Stimulated activated CD4-positive, alpha-beta T cell treated with anti-CD3 and anti-CD28 coated beads, Interleukin-1b, Interleukin-23, amount 100 ng/mL, for 48 hours (primary cell): ENCODE measurements around the gene DMRTC1.
"Not testable (repeated sequence)": the region's sequence is repeated elsewhere in the genome, so short reads cannot be mapped to it uniquely, and the experiment has no call there.

Experiments used
- DNase-seq: peaks from one replicate; pipeline ENCODE4 v3.0.0-alpha.2; 2020

DMRTC1 gene, protein sequence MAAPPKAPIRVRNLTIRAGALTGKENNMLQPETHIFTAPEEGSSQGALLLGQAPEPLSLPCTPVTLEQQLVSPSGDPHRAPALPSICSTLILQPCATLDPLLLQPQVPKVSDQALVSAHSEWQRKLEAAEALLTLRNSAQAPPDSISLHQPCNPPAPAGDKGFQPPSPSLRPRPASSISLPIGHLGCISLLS

DNA sequence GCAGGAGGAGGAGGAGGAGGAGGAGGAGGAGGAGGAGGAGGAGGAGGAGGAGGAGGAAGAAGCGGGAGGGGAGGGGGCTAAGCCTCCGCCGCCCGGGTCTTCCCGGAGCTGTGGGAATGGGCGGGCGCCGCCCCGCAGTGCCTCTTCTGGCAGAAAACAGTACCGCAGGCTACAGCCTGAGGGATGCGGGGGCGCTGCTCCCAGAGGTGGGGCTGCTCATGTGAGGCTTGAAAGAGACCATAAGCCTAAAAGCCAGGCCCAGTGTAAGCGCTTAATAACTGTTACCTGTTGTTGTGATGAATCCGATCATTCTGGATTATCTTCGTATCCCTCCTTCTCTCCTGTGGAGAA, at the start of gene DMRTC1:
TSS of gene DMRTC1 (minus strand) at position 19 of the 351 bp plus-strand sequence. CDS start 68,143 bp downstream, outside the sequence.
- DNase-seq = not testable (repeated sequence)

DNA sequence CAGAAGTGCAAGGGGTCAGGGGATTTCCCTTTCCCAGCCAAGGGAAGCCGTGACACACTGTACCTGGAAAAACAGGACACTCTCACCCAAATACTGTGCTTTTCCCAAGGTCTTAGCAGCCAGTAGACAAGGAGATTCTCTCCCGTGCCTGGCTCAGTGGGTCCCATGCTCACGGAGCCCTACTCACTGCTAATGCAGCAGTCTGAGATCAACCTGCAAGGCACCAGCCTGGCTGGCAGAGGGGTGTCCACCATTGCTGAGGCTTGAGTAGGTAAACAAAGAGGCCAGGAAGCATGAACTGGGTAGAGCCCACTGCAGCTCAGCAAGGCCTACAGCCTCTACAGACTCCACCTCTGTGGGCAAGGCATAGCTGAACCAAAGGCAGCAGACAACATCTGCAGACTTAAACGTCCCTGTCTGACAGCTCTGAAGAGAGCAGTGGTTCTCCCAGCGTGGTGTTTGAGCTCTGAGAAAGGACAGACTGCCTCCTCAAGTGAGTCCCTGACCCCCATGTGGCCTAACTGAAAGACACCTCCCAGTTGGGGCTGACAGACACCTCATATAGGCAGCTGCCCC, 37.3 kb upstream of the DMRTC1 start:
- not testable (repeated sequence) for DNase-seq

DNA sequence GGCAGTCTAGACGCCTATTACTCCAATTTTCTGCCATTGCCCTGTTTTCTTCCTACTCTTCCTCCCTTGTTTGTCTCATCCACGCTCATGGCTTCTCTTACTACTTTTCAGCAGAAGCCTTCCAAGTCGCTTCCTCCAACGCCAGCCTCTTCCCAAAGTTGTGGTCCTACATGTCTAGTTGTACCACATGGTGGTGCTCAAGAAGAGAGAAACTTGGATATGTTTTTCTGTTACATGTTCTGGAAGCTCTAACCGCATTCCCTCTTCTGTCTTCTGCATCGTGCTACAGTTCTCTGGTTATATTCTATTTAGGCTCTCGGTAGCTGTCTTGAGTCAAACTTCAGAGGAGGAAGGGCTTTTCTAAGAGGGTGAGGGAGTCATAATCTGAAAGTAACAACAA, 31.2 kb upstream of the DMRTC1 start:
- DNase-seq = not testable (repeated sequence)

DNA sequence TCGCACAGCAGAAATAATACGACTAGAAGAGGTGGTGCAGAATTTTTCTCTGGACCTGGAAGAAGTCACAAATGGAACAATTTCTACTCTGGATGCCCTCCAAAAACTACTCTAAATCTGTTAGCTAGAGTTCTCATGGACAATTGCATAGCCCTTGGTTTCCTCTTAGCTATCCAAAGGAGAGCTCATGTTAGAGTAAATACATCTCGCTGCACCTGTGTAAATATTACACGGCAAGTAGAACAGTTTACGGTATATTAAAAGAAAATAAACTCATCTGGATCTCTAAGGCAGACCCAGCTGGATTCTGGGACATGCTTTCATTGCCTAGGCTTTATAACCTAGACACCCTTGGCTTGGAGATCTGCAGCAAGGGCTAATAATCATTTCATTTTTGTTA, 28.2 kb upstream of the DMRTC1 start:
- not testable (repeated sequence) for DNase-seq

DNA sequence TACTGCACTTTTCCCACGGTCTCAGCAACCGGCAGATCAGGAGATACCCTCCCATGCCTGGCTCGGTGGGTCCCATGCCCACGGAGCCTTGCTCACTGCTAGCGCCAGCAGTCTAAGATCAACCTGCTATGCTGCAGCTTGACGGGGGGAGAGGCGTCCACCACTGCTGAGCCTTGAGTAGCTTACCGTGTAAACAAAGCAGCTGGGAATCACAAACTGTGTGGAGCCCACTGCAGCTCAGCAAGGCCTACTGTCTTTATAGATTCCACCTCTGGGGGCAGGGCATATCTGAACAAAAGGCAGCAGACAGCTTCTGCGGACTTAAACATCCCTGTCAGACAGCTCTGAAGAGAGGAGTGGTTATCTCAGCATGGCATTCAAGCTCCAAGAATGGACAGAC, 16.3 kb upstream of the DMRTC1 start:
- not testable (repeated sequence) for DNase-seq

DNA sequence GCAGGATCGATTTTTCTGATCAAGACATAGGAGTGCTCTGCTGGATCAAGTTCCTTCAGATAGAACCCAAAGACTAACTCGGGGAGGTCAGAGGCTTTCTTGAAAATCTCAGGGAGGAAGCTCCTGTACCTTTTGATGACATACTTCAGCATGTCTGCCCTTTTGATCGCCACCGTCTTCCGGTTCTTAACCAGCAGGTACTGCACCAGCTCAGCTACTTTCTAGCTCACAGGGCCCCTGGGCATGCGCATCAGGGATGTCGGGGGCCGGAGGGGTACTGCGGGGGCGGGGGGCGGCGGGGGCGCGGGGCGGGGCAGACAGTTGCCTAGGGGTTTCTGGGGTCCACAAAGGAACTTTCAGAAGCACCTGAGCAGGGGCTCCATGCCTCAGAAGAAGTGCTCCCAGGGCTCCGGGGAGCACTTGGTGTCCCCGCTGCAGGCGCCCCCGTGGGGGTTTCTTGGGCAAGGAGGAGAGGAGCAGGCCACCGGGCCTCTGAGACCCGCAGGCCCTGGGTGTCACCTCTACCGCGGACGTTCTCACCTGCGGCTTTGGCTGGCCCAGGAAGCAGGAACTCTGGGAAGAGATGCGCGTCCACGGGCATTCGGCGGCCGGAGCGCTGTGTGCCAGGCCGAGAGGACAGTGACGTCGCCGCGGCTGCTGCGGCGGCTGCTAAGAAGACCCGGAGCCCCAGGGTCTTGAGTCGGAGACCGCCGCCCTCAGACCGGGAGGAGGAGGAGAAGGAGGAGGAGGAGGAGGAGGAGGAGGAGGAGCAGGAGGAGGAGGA, 410 bp downstream of the DMRTC1 start:
- DNase-seq = not testable (repeated sequence)

DNA sequence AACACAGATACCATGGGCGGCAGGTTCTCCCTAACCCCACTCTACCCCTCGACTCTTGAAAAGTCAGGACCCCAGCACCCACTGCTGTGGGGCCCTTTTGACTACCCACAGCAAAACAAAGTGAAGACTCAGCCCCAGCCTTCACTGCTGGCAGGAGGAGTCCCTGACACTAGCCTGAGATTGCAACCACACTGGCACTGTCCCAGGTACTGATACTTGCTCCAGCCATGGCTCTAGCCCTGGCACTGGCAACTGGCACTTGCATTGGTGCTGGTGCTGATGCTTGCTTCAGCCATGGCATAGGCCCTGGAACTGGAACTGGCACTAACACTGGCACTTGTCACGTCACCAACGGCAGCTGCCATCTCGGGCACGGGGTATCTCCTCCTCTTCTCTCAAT, 1.4 kb downstream of the DMRTC1 start:
- DNase-seq = not testable (repeated sequence)

DNA sequence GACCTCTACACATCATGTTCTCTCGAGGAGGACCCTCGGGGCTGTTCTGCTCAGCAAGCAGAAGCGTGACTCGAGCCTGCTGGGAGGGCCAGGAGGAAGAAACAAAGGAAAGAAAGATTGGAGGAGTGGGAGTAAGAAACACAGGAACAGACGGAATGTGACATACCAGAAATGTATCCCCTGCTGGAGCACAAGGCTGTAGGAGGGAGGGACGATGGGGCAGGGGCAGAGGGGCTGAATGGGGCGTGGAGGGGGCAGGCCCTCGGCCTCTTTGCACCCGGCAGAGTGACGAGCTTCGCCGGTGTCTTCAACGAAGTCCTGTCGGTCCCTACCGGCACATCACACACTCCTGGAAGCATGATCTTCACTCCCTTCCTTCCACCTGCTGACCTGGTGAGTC, 5.7 kb downstream of the DMRTC1 start, which contains the start of gene FAM236A:
TSS of gene FAM236A (plus strand) at position 301 of the 400 bp plus-strand sequence. CDS start at position 358, 57 bp downstream.
- not testable (repeated sequence) for DNase-seq

DNA sequence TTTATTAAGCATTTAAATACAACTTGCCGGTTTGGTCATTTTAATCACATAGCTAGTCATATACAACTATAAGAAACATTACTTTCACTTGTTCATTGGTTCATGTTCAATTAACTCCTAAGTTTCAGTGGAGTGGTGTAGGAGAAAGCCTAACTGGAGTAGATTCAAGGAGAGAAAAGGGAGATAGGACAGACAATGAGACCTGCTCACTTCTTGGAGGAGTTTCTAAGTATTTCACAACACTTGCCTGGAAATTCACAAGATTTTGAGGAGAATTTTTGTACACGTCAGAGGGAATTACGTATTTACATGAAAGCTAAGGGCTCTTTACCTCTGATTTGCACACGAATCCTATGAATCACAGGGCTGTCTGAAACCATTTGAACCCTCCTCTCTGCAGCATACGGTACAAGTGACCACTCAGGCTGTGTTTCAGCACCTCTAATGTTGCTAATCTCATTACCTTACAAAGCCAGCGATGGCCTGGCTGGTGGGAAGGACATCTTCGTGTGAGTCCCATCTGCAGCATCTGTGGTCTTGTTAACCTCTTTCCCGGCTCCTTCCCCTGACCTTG, 6.7 kb downstream of the DMRTC1 start:
- DNase-seq = not testable (repeated sequence)

DNA sequence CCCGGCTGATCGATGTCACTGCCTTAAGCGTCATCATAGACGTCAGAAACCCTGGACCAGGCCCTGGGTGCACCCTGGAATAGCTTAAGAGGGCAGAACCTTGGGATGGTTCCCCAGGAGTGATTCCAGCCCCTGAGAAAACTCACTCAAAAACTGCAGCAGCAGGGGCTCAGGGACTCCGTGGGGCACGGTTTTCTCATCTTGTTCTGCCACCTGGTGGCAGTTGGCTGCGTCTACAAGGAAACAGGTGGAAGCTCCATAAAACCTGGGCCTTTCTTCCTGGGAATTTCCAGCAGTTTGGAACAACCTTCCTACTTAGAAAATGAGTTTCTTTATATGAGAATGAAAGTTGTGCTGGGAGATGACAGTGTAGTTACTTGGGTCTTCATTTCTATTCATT, 7.2 kb downstream of the DMRTC1 start:
- DNase-seq = not testable (repeated sequence)

DNA sequence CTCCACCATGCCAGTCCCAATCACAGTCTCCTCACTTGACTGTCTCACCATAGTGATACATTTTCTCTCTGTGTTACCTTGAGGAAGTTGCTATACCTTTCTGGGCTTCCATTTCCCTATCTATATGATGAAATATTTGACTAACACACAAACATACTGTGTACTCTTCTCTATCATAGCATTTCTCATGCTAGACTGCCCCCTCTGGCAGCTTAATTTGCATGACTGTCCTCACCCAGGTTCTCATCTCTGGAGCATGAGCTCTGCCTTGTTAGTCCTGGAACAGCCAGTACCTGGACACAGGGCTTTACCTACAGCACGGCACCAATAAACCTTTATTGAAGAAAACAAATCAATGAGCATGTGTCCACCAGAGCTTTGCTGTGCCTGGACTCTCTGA, 11.4 kb downstream of the DMRTC1 start:
- not testable (repeated sequence) for DNase-seq

DNA sequence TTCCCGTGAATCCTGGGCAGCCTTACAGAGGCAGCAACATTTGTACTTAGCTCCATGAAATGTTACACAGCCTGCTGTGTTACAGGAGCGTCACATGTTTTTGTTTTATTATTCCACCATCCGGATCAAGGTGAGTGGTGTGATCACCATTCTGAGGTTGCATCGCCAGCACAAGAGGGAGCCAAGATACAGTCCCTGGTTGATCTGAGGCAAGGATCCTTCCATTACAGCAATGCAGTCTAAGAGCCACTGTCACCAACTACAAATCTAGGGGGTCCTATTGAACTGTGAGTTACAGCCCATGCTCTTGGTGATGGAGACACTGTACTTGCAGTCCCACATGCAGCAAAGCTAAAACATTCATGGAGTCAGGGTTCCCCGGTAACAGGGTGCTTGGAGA, 27.5 kb downstream of the DMRTC1 start:
- DNase-seq = not testable (repeated sequence)

DNA sequence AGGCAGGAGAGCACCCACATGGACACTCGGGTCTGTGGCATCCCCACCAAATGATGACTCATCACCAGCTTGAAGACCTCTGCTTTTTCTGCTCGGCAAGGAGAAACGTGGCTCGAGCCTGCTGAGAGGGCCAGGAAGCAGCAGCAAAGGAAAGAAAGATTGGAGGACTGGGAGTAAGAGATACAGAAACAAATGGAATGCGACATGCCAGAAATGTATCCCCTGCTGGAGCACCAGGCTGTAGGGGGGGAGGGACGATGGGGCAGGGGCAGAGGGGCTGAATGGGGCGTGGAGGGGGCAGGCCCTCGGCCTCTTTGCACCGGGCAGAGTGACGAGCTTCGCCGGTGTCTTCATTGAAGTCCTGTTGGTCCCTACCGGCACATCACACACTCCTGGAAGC, 31.3 kb downstream of the DMRTC1 start, which contains the start of gene FAM236C:
TSS of gene FAM236C (plus strand) at position 301 of the 400 bp plus-strand sequence. CDS start 100 bp downstream, outside the sequence.
- DNase-seq = not testable (repeated sequence)

DNA sequence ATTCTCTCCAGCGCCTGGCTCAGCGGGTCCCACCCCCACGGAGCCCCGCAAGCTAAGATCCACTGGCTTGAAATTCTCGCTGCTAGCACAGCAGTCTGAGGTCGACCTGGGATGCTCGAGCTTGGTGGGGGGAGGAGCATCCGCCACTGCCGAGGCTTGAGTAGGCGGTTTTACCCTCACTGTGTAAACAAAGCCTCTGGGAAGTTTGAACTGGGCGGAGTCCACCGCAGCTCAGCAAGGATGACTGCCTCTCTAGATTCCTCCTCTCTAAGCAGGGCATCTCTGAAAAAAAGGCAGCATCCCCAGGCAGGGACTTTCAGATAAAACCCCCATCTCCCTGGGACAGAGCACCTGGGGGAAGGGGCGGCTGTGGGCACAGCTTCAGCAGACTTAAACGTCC, 53.9 kb downstream of the DMRTC1 start:
- DNase-seq = not testable (repeated sequence)

DNA sequence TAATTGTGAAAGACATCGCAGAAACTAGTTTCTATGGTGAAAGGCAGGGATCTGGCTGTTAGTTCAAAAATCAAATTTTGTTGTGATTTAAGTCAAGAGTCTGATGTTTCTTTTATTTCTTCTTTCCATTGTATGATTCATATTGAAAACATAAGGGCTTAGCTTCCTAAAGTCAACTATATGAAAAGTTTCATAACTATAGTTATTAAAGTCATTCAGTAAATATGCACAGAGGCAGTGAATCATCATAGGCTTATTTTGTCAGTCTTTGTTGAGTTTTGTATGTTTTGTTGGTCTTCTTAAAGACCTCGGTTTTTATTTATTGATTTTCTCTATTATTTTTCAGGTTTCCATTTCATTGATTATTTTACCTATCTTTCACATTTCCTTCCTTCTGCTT, 60.7 kb downstream of the DMRTC1 start:
- not testable (repeated sequence) for DNase-seq

DNA sequence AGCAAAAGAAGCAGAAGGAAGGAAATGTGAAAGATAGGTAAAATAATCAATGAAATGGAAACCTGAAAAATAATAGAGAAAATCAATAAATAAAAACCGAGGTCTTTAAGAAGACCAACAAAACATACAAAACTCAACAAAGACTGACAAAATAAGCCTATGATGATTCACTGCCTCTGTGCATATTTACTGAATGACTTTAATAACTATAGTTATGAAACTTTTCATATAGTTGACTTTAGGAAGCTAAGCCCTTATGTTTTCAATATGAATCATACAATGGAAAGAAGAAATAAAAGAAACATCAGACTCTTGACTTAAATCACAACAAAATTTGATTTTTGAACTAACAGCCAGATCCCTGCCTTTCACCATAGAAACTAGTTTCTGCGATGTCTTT, 106.1 kb downstream of the DMRTC1 start:
- not testable (repeated sequence) for DNase-seq

DNA sequence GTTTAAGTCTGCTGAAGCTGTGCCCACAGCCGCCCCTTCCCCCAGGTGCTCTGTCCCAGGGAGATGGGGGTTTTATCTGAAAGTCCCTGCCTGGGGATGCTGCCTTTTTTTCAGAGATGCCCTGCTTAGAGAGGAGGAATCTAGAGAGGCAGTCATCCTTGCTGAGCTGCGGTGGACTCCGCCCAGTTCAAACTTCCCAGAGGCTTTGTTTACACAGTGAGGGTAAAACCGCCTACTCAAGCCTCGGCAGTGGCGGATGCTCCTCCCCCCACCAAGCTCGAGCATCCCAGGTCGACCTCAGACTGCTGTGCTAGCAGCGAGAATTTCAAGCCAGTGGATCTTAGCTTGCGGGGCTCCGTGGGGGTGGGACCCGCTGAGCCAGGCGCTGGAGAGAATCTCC, 112.9 kb downstream of the DMRTC1 start:
- DNase-seq = not testable (repeated sequence)
